Adrenal gland (tissue), 5 donors: Measurements from ENCODE around the gene FANCL.

Experiments
- CTCF ChIP-seq, 6 experiments: fragments of 450-650 bp in 4 of 6; fragments of 200-600 bp in 2 of 6; sonication (generic) in 1 of 6; IDR thresholded peaks; 1 replicate in 5 of 6; 2 replicates in 1 of 6; pipeline versions ENCODE4 v1.5.1 to v1.8.0; 2016 to 2021; ENCODE audit warnings: antibody characterized with exemption in 6 of 6, mild to moderate bottlenecking in 2 of 6, moderate library complexity in 1 of 6
- POLR2A ChIP-seq, 2 donors: fragments of 450-650 bp; IDR thresholded peaks; one replicate each; pipeline ENCODE4 v1.6.1; 2017; ENCODE audit warnings: antibody characterized with exemption in 2 of 2, mild to moderate bottlenecking in 2 of 2, moderate library complexity in 1 of 2
- donor health status: DM: no; HTN: no; CAD: no.

- no peak for TF ChIP-seq CTCF (IDR thresholded peaks at IDR 0.05)
- TF ChIP-seq POLR2A (IDR thresholded peaks at IDR 0.05), result no peak
Observed at GRCh38 chr2:58237741-58238140, 3.4 kb downstream of the FANCL start.
